Measurements from ENCODE around the gene TMEM260.

- TF ChIP-seq EZH2 (IDR thresholded peaks at IDR 0.05; ENCODE audit: low read length, missing control alignments) (no peak), CTCF (conservative IDR thresholded peaks at IDR 0.05 in 1 of 2, IDR thresholded peaks at IDR 0.05 in 1 of 2; ENCODE audit: low read depth in 1 of 2, low read length in 2 of 2) (no peak)
Observed at GRCh38 chr14:56660677-56661389, 81.2 kb downstream of the TMEM260 start.
